HFFc6 (cell line): ENCODE measurements around the gene EVI5. TPM values are rescaled to one million over a fixed set of nuclear protein-coding genes. Genes with fewer than 3 reads are reported as not detected.

Experiments used
- DNase-seq: peaks from one replicate; pipeline ENCODE4 v3.0.0-alpha.2; 2018
- H3K27ac Mint-ChIP-seq: 2 replicates; pipeline ENCODE4 v1.8.0; 2020; ENCODE audit warnings: mild to moderate bottlenecking, mixed read lengths
- H3K27me3 Mint-ChIP-seq: 2 replicates; pipeline ENCODE4 v1.8.0; 2021; ENCODE audit warnings: mild to moderate bottlenecking, moderate library complexity, mixed read lengths; ENCODE audit not compliant: insufficient read depth
- H3K36me3 Mint-ChIP-seq: 2 replicates; pipeline ENCODE4 v1.8.0; 2021; ENCODE audit warnings: low read depth, mixed read lengths
- H3K4me1 Mint-ChIP-seq: 2 replicates; pipeline ENCODE4 v1.8.0; 2020; ENCODE audit warnings: low read depth, mixed read lengths
- H3K4me3 Mint-ChIP-seq: 2 replicates; pipeline ENCODE4 v1.8.0; 2020; ENCODE audit warnings: mild to moderate bottlenecking, moderate library complexity, mixed read lengths
- H3K9me3 Mint-ChIP-seq: 2 replicates; pipeline ENCODE4 v1.8.0; 2020; ENCODE audit warnings: mild to moderate bottlenecking, mixed read lengths
- CTCF ChIP-seq: fragments of 200-600 bp; sonication (generic); IDR thresholded peaks from 2 replicates; pipeline ENCODE4 v1.5.0; 2021; ENCODE audit warnings: antibody characterized with exemption, mild to moderate bottlenecking
- total RNA-seq, 6 experiments: library from RNA; stranded (reverse); fragmentation: NEBNext Ultra II Directional; extraction: Animal tissue kit (Norgen Biotek cat#: 25700); gene quantifications; 2 replicates in 1 of 6; 3 replicates in 5 of 6; pipeline ENCODE4 v1.2.3, GENCODE V29; 2021

Gene EVI5
- total RNA-seq, 6 experiments from 2014 or later: 31.7 to 43.7 (median 34.0) TPM

GRCh38 chr1:92459871-92460320 is 325.0 kb downstream of the EVI5 start:
- no peaks in the 10 kb centered on the region for H3K36me3 Mint-ChIP-seq
- no peak for TF ChIP-seq CTCF
- peaks cover 1% of the 10 kb centered on the region; the same call in 1 of the 2 replicates for H3K27me3 Mint-ChIP-seq
- no peak overlapping the region for H3K27ac Mint-ChIP-seq
- H3K4me3 Mint-ChIP-seq: no peak overlapping the region
- H3K9me3 Mint-ChIP-seq: no peaks in the 10 kb centered on the region
- peaks cover 13% of the 10 kb centered on the region for H3K4me1 Mint-ChIP-seq
- DNase-seq: no peak

Other genes with a start within 250 kb of the EVI5 start
- 1,000 to 10,000 TPM in 1 of 6 experiments, 100 to 1,000 TPM in 5; 851 to 1,006 (median 921) TPM for gene RPL5, start 46.9 kb upstream of the EVI5 start, total RNA-seq
- gene DIPK1A, start 176.4 kb upstream of the EVI5 start, total RNA-seq: 10 to 100 TPM; 18.9 to 24.5 (median 21.9) TPM